Upper lobe of left lung (tissue), 4 donors: ENCODE measurements around the gene MORN1.

Experiments used
- EP300 ChIP-seq, 4 donors: sonication (generic); formaldehyde crosslinking; IDR thresholded peaks; one replicate each; pipeline ENCODE4 v1.5.1; 2017; ENCODE audit warnings: antibody characterized with exemption in 4 of 4, control low read depth in 2 of 4
- POLR2A ChIP-seq, 4 donors: fragments of 450-650 bp; IDR thresholded peaks; one replicate each; pipeline ENCODE4 v1.5.1; 2016 to 2017; ENCODE audit warnings: antibody characterized with exemption in 4 of 4, mild to moderate bottlenecking in 2 of 4
- TF ChIP-seq, protein P1 (sequence below), 6 experiments: fragments of 450-650 bp in 4 of 6; fragments of 200-600 bp in 2 of 6; sonication (generic) in 2 of 6; IDR thresholded peaks; one replicate each; pipeline ENCODE4 v1.5.1; 2016 to 2019; ENCODE audit warnings: antibody characterized with exemption in 6 of 6

DNA sequence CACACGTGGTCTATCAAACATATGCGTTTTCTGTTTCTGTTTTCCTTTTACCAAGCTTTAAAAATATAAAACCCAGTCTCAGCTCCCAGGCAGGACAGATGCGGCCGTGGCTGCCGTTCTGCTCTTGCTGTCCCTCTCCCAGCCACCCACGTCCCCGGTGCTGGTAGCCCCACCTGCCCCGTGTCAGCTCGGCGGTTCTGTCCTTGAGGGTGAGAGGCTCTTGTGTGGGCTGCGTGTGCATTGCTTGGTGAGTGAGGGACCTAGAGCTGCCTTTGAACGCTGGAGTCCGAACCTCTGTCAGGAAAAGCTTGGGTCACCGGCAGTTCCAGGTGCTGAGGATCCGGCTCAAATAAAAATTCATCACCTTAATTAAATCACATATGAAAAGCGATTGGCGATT, 4.7 kb upstream of the MORN1 start:
- TF ChIP-seq POLR2A (IDR thresholded peaks at IDR 0.05) = no peak
- TF ChIP-seq, protein P1, sequence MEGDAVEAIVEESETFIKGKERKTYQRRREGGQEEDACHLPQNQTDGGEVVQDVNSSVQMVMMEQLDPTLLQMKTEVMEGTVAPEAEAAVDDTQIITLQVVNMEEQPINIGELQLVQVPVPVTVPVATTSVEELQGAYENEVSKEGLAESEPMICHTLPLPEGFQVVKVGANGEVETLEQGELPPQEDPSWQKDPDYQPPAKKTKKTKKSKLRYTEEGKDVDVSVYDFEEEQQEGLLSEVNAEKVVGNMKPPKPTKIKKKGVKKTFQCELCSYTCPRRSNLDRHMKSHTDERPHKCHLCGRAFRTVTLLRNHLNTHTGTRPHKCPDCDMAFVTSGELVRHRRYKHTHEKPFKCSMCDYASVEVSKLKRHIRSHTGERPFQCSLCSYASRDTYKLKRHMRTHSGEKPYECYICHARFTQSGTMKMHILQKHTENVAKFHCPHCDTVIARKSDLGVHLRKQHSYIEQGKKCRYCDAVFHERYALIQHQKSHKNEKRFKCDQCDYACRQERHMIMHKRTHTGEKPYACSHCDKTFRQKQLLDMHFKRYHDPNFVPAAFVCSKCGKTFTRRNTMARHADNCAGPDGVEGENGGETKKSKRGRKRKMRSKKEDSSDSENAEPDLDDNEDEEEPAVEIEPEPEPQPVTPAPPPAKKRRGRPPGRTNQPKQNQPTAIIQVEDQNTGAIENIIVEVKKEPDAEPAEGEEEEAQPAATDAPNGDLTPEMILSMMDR (IDR thresholded peaks at IDR 0.05) = no peak
- no peak for TF ChIP-seq EP300 (IDR thresholded peaks at IDR 0.05)
